H9 (cell line): ENCODE measurements around the gene NSMCE3. TPM values are rescaled to one million over a fixed set of nuclear protein-coding genes. Genes with fewer than 3 reads are reported as not detected.
A peak's percentile ranks its signal among the peaks of the same experiment; 100 is the strongest.

Source experiments
- DNase-seq: peaks from one replicate; pipeline ENCODE4 v3.0.0-alpha.2; 2017
- H2AFZ ChIP-seq: one replicate; pipeline ENCODE4 v1.6.1; 2013; ENCODE audit warnings: mild to moderate bottlenecking, low read length, control low read depth, moderate library complexity
- H2AK5ac ChIP-seq: 2 replicates; pipeline ENCODE4 v1.6.1; 2013; ENCODE audit warnings: low read length, control low read depth, mixed read lengths; ENCODE audit not compliant: insufficient read length
- H2BK120ac ChIP-seq: one replicate; pipeline ENCODE4 v1.6.1; 2013; ENCODE audit warnings: low read depth, mild to moderate bottlenecking, low read length, control low read depth, inconsistent platforms; ENCODE audit not compliant: poor library complexity, severe bottlenecking
- H2BK12ac ChIP-seq: 2 replicates; pipeline ENCODE4 v1.6.1; 2013; ENCODE audit warnings: low read length, control low read depth, mixed read lengths, low read depth; ENCODE audit not compliant: insufficient read length
- H2BK15ac ChIP-seq: 2 replicates; pipeline ENCODE4 v1.6.1; 2013; ENCODE audit warnings: low read depth, low read length, control low read depth
- H2BK20ac ChIP-seq: one replicate; pipeline ENCODE4 v1.6.1; 2013; ENCODE audit warnings: low read depth, mild to moderate bottlenecking, low read length, control low read depth, inconsistent platforms; ENCODE audit not compliant: poor library complexity, severe bottlenecking
- H2BK5ac ChIP-seq: 2 replicates; pipeline ENCODE4 v1.6.1; 2013; ENCODE audit warnings: low read length, control low read depth, mixed read lengths; ENCODE audit not compliant: insufficient read length
- H3K14ac ChIP-seq: 2 replicates; pipeline ENCODE4 v1.6.1; 2013; ENCODE audit warnings: low read length, control low read depth; ENCODE audit not compliant: insufficient read depth
- H3K18ac ChIP-seq: 2 replicates; pipeline ENCODE4 v1.6.1; 2013; ENCODE audit warnings: low read depth, mild to moderate bottlenecking, mixed read lengths, low read length, control low read depth; ENCODE audit not compliant: insufficient read length
- H3K23ac ChIP-seq: 2 replicates; pipeline ENCODE4 v1.6.1; 2013; ENCODE audit warnings: low read length, control low read depth, mixed read lengths, low read depth; ENCODE audit not compliant: insufficient read length
- H3K23me2 ChIP-seq: 2 replicates; pipeline ENCODE4 v1.6.1; 2013; ENCODE audit warnings: low read depth, mild to moderate bottlenecking, mixed read lengths, low read length, control low read depth; ENCODE audit not compliant: insufficient read length, poor library complexity, severe bottlenecking
- H3K27ac ChIP-seq: 2 replicates; pipeline ENCODE4 v1.5.1; 2013; ENCODE audit warnings: low read length, control low read depth, mixed read lengths, low read depth; ENCODE audit not compliant: insufficient read length
- H3K27me3 ChIP-seq: 2 replicates; pipeline ENCODE4 v1.6.1; 2013; ENCODE audit warnings: low read length, control low read depth, inconsistent platforms; ENCODE audit not compliant: insufficient read depth
- H3K4ac ChIP-seq: 2 replicates; pipeline ENCODE4 v1.6.1; 2013; ENCODE audit warnings: low read depth, mild to moderate bottlenecking, control low read depth, inconsistent platforms, low read length, moderate library complexity
- H3K4me1 ChIP-seq: 2 replicates; pipeline ENCODE4 v1.6.1; 2013; ENCODE audit warnings: low read length, control low read depth, inconsistent platforms; ENCODE audit not compliant: insufficient read depth
- H3K4me2 ChIP-seq: 2 replicates; pipeline ENCODE4 v1.6.1; 2013; ENCODE audit warnings: low read length, control low read depth, mixed read lengths; ENCODE audit not compliant: insufficient read length, insufficient read depth
- H3K56ac ChIP-seq: 2 replicates; pipeline ENCODE4 v1.6.1; 2013; ENCODE audit warnings: low read depth, mild to moderate bottlenecking, mixed read lengths, low read length, control low read depth; ENCODE audit not compliant: insufficient read length
- H3K79me1 ChIP-seq: 2 replicates; pipeline ENCODE4 v1.6.1; 2013; ENCODE audit warnings: low read depth, mild to moderate bottlenecking, moderate library complexity, low read length, control low read depth, inconsistent platforms; ENCODE audit not compliant: insufficient read depth, poor library complexity, severe bottlenecking
- H3K79me2 ChIP-seq: 2 replicates; pipeline ENCODE4 v1.6.1; 2013; ENCODE audit warnings: low read length, control low read depth, inconsistent platforms; ENCODE audit not compliant: insufficient read depth
- H3K9ac ChIP-seq: 2 replicates; pipeline ENCODE4 v1.6.1; 2013; ENCODE audit warnings: low read length, control low read depth, mixed read lengths; ENCODE audit not compliant: insufficient read length; ENCODE audit errors: extremely low read depth
- H3K9me3 ChIP-seq: one replicate; pipeline ENCODE4 v1.6.1; 2013; ENCODE audit warnings: low read depth, low read length, inconsistent platforms; ENCODE audit not compliant: control insufficient read depth
- H3T11ph ChIP-seq: one replicate; pipeline ENCODE4 v1.6.1; 2013; ENCODE audit warnings: mild to moderate bottlenecking, low read length, control low read depth, inconsistent platforms
- H4K20me1 ChIP-seq: one replicate; pipeline ENCODE4 v1.6.1; 2013; ENCODE audit not compliant: control insufficient read depth, insufficient read length, insufficient read depth
- H4K5ac ChIP-seq: 2 replicates; pipeline ENCODE4 v1.6.1; 2013; ENCODE audit warnings: low read depth, mild to moderate bottlenecking, mixed read lengths, low read length, control low read depth; ENCODE audit not compliant: insufficient read length
- H4K8ac ChIP-seq: replicated peaks from 2 replicates; pipeline ENCODE4 v1.6.1; 2013; ENCODE audit warnings: low read length, control low read depth, mixed read lengths, low read depth; ENCODE audit not compliant: insufficient read length
- H4K91ac ChIP-seq: 2 replicates; pipeline ENCODE4 v1.6.1; 2013; ENCODE audit warnings: low read depth, mild to moderate bottlenecking, moderate library complexity, mixed read lengths, low read length, control low read depth; ENCODE audit not compliant: insufficient read length
- H3K27ac Mint-ChIP-seq, 3 experiments: 2 replicates in 2 of 3; 3 replicates in 1 of 3; pipeline ENCODE4 v1.8.0; 2020 to 2021; ENCODE audit warnings: mixed read lengths in 3 of 3, mild to moderate bottlenecking in 1 of 3, moderate library complexity in 1 of 3
- H3K27me3 Mint-ChIP-seq: 2 replicates; pipeline ENCODE4 v1.8.0; 2021; ENCODE audit warnings: low read depth, mild to moderate bottlenecking, moderate library complexity, mixed read lengths
- H3K36me3 Mint-ChIP-seq, 3 experiments: 2 replicates in 2 of 3; 3 replicates in 1 of 3; pipeline ENCODE4 v1.8.0; 2020 to 2021; ENCODE audit warnings: low read depth in 3 of 3, mixed read lengths in 3 of 3; ENCODE audit not compliant: insufficient read depth in 1 of 3
- H3K4me1 Mint-ChIP-seq, 2 experiments: 2 replicates each; pipeline ENCODE4 v1.8.0; 2020; ENCODE audit warnings: mixed read lengths in 2 of 2
- H3K4me3 Mint-ChIP-seq, 2 experiments: 2 replicates in 1 of 2; 3 replicates in 1 of 2; pipeline ENCODE4 v1.8.0; 2020 to 2021; ENCODE audit warnings: mild to moderate bottlenecking in 2 of 2, mixed read lengths in 2 of 2, moderate library complexity in 1 of 2
- H3K9me3 Mint-ChIP-seq, 2 experiments: 2 replicates in 1 of 2; 3 replicates in 1 of 2; pipeline ENCODE4 v1.8.0; 2020; ENCODE audit warnings: mild to moderate bottlenecking in 2 of 2, mixed read lengths in 2 of 2, moderate library complexity in 1 of 2
- WGBS: extraction: QIAGEN DNeasy Blood & Tissue Kit; methylation state at CpG from one replicate; pipeline ENCODE4 v1.1.7; 2013; ENCODE audit warnings: missing lambda C conversion rate, low lambda C conversion rate, mixed read lengths; ENCODE audit not compliant: insufficient read length; ENCODE audit errors: extremely low coverage; 5-methylcytosine and 5-hydroxymethylcytosine counted together
- total RNA-seq: library from RNA; stranded (reverse); gene quantifications from 2 replicates; pipeline ENCODE4 v1.2.1, GENCODE V29; 2021
- TF ChIP-seq, protein P1 (sequence below): fragments of 200-600 bp; sonication (generic); conservative IDR thresholded peaks from 3 replicates; pipeline ENCODE4 v1.8.0; 2021; ENCODE audit warnings: antibody characterized with exemption, mild to moderate bottlenecking

NSMCE3 gene
- total RNA-seq, 1 experiment from 2014 or later, result 6.9 TPM

DNA sequence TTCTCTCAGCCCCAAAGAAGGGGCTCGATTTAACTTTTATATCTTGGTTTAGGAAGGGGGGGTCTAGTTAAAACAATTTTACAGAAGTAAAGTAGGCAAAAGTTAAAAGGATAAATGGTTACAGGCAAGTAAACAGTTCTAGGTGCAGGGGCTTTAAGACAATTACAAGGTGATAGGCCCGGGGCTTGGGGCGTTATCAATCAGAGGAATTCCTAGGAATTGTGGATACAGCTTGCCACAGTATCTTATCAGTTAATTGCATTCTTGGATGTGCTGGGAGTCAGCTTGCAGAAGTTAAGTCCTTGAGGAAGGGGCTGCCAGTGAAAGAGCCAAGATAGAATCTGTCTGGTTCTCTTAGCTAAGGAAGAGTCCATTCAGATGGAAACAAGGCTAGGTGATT, 52.7 kb downstream of the NSMCE3 start:
- Histone ChIP-seq H2AK5ac (no peak overlapping the region), H3K23me2 (no peaks in the 10 kb centered on the region), H3K23ac (no peak overlapping the region), H2BK20ac (no peak overlapping the region), H3T11ph (no peak overlapping the region), H3K14ac (no peak overlapping the region), H3K79me1 (no peaks in the 10 kb centered on the region), H2BK12ac (no peak overlapping the region), H2BK5ac (no peak overlapping the region), H3K9me3 (no peaks in the 10 kb centered on the region), H3K4me2 (no peak overlapping the region), H3K27me3 (no peaks in the 10 kb centered on the region), H2AFZ (no peak overlapping the region), H4K20me1 (no peaks in the 10 kb centered on the region), H2BK120ac (no peak overlapping the region), H3K4me1 (no peaks in the 10 kb centered on the region; the same call in 1 of the 2 replicates), H3K4ac (no peak overlapping the region), H4K5ac (no peak overlapping the region), H3K79me2 (no peaks in the 10 kb centered on the region), H4K8ac (no peak overlapping the region), H3K56ac (no peak overlapping the region), H3K18ac (no peak overlapping the region), H2BK15ac (no peak overlapping the region), H3K27ac (no peak overlapping the region), H3K9ac (no peak overlapping the region), H4K91ac (no peak overlapping the region)
- Mint-ChIP-seq H3K36me3 (no peaks in the 10 kb centered on the region; a peak in 2 of 7 replicates), H3K4me3 (no peak overlapping the region), H3K27me3 (no peaks in the 10 kb centered on the region; the same call in 1 of the 2 replicates), H3K27ac (peak overlapping the region in 1 of 3 experiments; percentile 22; a peak in 1 of 7 replicates), H3K9me3 (no peaks in the 10 kb centered on the region; a peak in 1 of 5 replicates), H3K4me1 (peaks cover 27 to 34% of the 10 kb centered on the region in 2 experiments)
- WGBS, result no CpG with 5 or more reads among the region's 3 CpGs
- DNase-seq, result no peak
- TF ChIP-seq, protein P1, sequence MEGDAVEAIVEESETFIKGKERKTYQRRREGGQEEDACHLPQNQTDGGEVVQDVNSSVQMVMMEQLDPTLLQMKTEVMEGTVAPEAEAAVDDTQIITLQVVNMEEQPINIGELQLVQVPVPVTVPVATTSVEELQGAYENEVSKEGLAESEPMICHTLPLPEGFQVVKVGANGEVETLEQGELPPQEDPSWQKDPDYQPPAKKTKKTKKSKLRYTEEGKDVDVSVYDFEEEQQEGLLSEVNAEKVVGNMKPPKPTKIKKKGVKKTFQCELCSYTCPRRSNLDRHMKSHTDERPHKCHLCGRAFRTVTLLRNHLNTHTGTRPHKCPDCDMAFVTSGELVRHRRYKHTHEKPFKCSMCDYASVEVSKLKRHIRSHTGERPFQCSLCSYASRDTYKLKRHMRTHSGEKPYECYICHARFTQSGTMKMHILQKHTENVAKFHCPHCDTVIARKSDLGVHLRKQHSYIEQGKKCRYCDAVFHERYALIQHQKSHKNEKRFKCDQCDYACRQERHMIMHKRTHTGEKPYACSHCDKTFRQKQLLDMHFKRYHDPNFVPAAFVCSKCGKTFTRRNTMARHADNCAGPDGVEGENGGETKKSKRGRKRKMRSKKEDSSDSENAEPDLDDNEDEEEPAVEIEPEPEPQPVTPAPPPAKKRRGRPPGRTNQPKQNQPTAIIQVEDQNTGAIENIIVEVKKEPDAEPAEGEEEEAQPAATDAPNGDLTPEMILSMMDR, result no peak
